Thyroid gland (tissue), 4 donors: ENCODE data around the gene PLCB4.

Experiments
- POLR2A ChIP-seq, 2 donors: fragments of 450-650 bp; IDR thresholded peaks; one replicate each; pipeline ENCODE4 v1.6.1; 2017; ENCODE audit warnings: antibody characterized with exemption in 2 of 2, mild to moderate bottlenecking in 2 of 2, moderate library complexity in 1 of 2
- TF ChIP-seq, protein P1 (sequence below), 6 experiments: fragments of 200-600 bp in 3 of 6; fragments of 450-650 bp in 3 of 6; sonication (generic) in 3 of 6; IDR thresholded peaks; one replicate each; pipeline ENCODE4 v1.5.1; 2016 to 2019; ENCODE audit warnings: antibody characterized with exemption in 6 of 6, mild to moderate bottlenecking in 2 of 6, inconsistent platforms in 1 of 6, moderate library complexity in 1 of 6

DNA sequence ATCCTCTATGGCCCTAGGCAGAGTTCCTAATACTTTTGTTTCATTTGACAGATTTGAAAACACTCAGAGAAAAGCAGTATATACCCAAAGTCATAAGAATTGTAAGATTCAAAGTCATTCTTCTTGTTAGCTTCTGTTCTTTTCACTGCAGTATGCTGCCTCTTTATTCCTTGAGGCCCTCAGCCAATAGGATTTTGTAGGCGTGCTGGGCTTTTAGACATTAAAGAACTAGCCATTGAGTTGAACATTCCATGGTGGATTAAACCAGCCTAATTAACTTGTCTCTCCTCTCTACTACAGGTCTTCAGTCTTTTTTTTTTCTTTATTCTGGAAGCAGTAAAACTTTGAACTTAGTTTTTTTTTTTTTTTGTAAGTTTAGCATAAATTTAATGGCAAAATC lies 186.3 kb downstream of the PLCB4 start:
- TF ChIP-seq, protein P1, sequence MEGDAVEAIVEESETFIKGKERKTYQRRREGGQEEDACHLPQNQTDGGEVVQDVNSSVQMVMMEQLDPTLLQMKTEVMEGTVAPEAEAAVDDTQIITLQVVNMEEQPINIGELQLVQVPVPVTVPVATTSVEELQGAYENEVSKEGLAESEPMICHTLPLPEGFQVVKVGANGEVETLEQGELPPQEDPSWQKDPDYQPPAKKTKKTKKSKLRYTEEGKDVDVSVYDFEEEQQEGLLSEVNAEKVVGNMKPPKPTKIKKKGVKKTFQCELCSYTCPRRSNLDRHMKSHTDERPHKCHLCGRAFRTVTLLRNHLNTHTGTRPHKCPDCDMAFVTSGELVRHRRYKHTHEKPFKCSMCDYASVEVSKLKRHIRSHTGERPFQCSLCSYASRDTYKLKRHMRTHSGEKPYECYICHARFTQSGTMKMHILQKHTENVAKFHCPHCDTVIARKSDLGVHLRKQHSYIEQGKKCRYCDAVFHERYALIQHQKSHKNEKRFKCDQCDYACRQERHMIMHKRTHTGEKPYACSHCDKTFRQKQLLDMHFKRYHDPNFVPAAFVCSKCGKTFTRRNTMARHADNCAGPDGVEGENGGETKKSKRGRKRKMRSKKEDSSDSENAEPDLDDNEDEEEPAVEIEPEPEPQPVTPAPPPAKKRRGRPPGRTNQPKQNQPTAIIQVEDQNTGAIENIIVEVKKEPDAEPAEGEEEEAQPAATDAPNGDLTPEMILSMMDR (IDR thresholded peaks at IDR 0.05): no peak
- TF ChIP-seq POLR2A (IDR thresholded peaks at IDR 0.05): no peak
